ENCODE results near the gene YAP1.

YAP1 gene

GRCh38 chr11:102186551-102187191 is 76.4 kb downstream of the YAP1 start:
- CTCF ChIA-PET = interaction anchor here (1.3 to 1.9 kb wide), 3 partner anchors 9 to 45 kb away, joined by 3 to 9 read pairs (median 6); no protein-coding TSS in a partner anchor
- no peak overlapping the region for H3K4me3 ChIP-seq (ENCODE audit: low read depth, low read length)
- POLR2A ChIA-PET = interaction anchor here (1.1 kb wide), 1 partner anchor 16 kb away, joined by 3 read pairs; no protein-coding TSS in a partner anchor

GRCh38 chr11:102187416-102188151 is 77.3 kb downstream of the YAP1 start:
- no peak overlapping the region for H3K4me3 ChIP-seq (ENCODE audit: low read depth, low read length)
- ChIA-PET POLR2A (no interaction called here), CTCF (interaction anchor here (1.3 to 1.9 kb wide), 3 partner anchors 10 to 45 kb away, joined by 3 to 9 read pairs (median 6); no protein-coding TSS in a partner anchor)
- no peak for DNase-seq (ENCODE audit: low read depth, low spot score)
- no peak for TF ChIP-seq CTCF (IDR thresholded peaks at IDR 0.05; ENCODE audit: insufficient read depth, low read length, missing control alignments)

More at GRCh38 chr11:102186551-102187191, 76.4 kb downstream of the YAP1 start:
- TF ChIP-seq CTCF (IDR thresholded peaks at IDR 0.05; ENCODE audit: insufficient read depth, low read length, missing control alignments) = no peak
- no peak for DNase-seq (ENCODE audit: low read depth, low spot score)

GRCh38 chr11:102188488-102188887 is 78.2 kb downstream of the YAP1 start:
- ChIA-PET CTCF (interaction anchor here (1.0 to 1.9 kb wide), 4 partner anchors 9 to 12 kb away, joined by 3 to 9 read pairs (median 4); no protein-coding TSS in a partner anchor), POLR2A (no interaction called here)
- DNase-seq (ENCODE audit: low read depth, low spot score) = no peak
- no peak overlapping the region for H3K4me3 ChIP-seq (ENCODE audit: low read depth, low read length)
- TF ChIP-seq CTCF (IDR thresholded peaks at IDR 0.05; ENCODE audit: insufficient read depth, low read length, missing control alignments) = no peak

GRCh38 chr11:102191832-102192231 is 81.6 kb downstream of the YAP1 start:
- TF ChIP-seq CTCF (IDR thresholded peaks at IDR 0.05; ENCODE audit: insufficient read depth, low read length, missing control alignments) = no peak
- H3K4me3 ChIP-seq (ENCODE audit: low read depth, low read length) = no peak overlapping the region
- ChIA-PET POLR2A (no interaction called here), CTCF (interaction anchor here (1.0 kb wide), 1 partner anchor 15 kb away, joined by 3 read pairs; no protein-coding TSS in a partner anchor)
- DNase-seq (ENCODE audit: low read depth, low spot score) = no peak

DNA sequence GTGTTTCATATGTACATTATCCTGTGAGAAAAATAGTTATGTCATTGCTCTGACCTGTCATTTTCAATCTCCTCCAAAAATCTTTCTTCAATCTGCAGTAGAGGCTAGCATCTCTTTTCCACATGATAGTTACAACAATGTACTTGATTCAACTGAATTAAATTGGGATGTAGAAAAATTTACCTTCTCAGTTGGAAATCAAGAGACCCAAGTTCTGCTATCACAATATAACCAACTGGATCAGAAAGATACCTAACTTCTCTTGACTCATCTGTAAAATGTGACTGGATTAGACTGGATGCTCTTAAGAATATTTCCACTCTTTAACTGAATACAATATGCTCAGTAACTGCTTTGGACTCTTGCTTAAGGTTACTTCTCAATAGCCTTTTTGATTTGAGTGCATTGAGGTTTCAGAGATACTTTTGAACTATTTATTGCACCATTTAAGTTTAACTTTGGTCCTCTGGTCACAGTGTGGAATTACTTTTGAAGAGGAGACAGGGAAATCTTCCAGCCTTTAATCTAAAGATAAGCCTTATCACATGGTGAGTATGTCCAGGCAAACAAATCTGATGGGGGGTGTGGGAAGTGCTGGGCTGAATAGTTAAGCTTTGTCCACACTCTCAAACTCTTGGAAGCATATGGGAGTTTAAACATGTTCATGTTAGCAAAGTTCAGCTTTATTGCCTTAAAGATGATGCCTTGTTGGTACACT is 82.3 kb downstream of the YAP1 start:
- ChIA-PET POLR2A (no interaction called here), CTCF (interaction anchor here (1.0 kb wide), 1 partner anchor 16 kb away, joined by 3 read pairs; no protein-coding TSS in a partner anchor)
- DNase-seq (ENCODE audit: low read depth, low spot score) = no peak
- no peak overlapping the region for H3K4me3 ChIP-seq (ENCODE audit: low read depth, low read length)
- no peak for TF ChIP-seq CTCF (IDR thresholded peaks at IDR 0.05; ENCODE audit: insufficient read depth, low read length, missing control alignments)
